Ishikawa (cell line): Measurements from ENCODE around the gene ATP2B2.

Experiments used
- CEBPB ChIP-seq: IDR thresholded peaks from 2 replicates; pipeline ENCODE4 v1.6.1; 2012
- CREB1 ChIP-seq: IDR thresholded peaks from 2 replicates; pipeline ENCODE4 v1.6.1; 2012; ENCODE audit warnings: low read depth
- EGR1 ChIP-seq: IDR thresholded peaks from 2 replicates; pipeline ENCODE4 v1.6.1; 2012
- EP300 ChIP-seq: IDR thresholded peaks from 2 replicates; pipeline ENCODE4 v1.6.1; 2012; ENCODE audit warnings: borderline replicate concordance
- FOXM1 ChIP-seq: IDR thresholded peaks from 2 replicates; pipeline ENCODE4 v1.6.1; 2012; ENCODE audit warnings: low read depth, borderline replicate concordance
- NFIC ChIP-seq: IDR thresholded peaks from 2 replicates; pipeline ENCODE4 v1.6.1; 2012
- RAD21 ChIP-seq: IDR thresholded peaks from 2 replicates; pipeline ENCODE4 v1.6.1; 2012; ENCODE audit warnings: low read depth
- TAF1 ChIP-seq: IDR thresholded peaks from 2 replicates; pipeline ENCODE4 v1.6.1; 2012; ENCODE audit warnings: low read depth, mild to moderate bottlenecking
- TCF12 ChIP-seq: IDR thresholded peaks from 2 replicates; pipeline ENCODE4 v1.6.1; 2012; ENCODE audit warnings: low read depth
- TEAD4 ChIP-seq: IDR thresholded peaks from 2 replicates; pipeline ENCODE4 v1.6.1; 2012
- YY1 ChIP-seq: IDR thresholded peaks from 2 replicates; pipeline ENCODE4 v1.6.1; 2012; ENCODE audit warnings: low read depth
- ZBTB7A ChIP-seq: IDR thresholded peaks from 2 replicates; pipeline ENCODE4 v1.6.1; 2012; ENCODE audit warnings: low read depth
- TF ChIP-seq, protein P1 (sequence below): IDR thresholded peaks from 2 replicates; pipeline ENCODE4 v1.6.1; 2012
- TF ChIP-seq, protein P2 (sequence below): IDR thresholded peaks from 2 replicates; pipeline ENCODE4 v1.6.1; 2012; ENCODE audit warnings: low read depth, mild to moderate bottlenecking
- TF ChIP-seq, protein P3 (sequence below): IDR thresholded peaks from 2 replicates; pipeline ENCODE4 v1.6.1; 2012

Gene ATP2B2

DNA sequence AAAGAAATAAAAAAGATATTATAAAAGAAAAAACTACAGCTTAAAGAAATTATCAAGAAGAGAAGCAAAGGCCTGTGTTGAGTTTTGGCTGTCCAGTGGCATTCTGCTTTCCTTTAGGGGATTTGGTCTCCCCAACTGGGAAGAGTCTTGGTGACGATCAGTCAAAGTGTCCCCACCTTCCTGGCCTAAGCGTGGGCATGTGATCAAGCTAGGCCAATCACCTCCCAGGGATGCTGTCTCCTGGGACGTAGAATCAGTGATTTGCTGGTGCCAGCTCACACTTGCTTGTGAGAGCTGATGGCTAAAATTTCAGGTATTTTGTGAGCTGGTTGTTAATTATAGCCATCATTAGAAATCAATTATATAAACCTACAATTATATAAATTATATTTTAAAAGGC, 69.5 kb downstream of the ATP2B2 start:
- TF ChIP-seq EGR1 = no peak
- TF ChIP-seq, protein P1, sequence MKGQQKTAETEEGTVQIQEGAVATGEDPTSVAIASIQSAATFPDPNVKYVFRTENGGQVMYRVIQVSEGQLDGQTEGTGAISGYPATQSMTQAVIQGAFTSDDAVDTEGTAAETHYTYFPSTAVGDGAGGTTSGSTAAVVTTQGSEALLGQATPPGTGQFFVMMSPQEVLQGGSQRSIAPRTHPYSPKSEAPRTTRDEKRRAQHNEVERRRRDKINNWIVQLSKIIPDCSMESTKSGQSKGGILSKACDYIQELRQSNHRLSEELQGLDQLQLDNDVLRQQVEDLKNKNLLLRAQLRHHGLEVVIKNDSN = peak; percentile 47

DNA sequence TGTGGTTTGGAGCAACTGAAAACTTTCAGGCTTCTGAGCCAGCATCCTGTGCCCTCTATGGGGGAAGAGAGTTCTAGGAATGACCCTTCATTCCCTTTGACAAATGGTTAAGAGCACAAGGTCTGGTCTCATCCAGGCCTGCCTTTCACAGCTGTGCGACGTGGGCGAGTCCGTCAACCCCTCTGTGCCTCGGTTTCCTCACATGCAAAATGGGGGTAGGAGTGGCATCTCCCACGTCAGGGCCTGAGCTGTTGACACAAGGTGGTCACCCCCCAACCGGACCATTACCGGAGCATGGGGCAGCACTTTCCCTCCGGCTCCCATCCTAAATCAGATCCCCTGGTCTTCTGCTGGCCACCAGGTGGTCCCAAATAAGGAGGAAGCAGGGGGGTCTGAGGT, 70.4 kb downstream of the ATP2B2 start:
- TF ChIP-seq TEAD4 (no peak), TCF12 (no peak), YY1 (no peak), CEBPB (no peak), ZBTB7A (no peak), RAD21 (no peak), EP300 (no peak), EGR1 (no peak), CREB1 (no peak), TAF1 (no peak), NFIC (no peak), FOXM1 (no peak)
- TF ChIP-seq, protein P2, sequence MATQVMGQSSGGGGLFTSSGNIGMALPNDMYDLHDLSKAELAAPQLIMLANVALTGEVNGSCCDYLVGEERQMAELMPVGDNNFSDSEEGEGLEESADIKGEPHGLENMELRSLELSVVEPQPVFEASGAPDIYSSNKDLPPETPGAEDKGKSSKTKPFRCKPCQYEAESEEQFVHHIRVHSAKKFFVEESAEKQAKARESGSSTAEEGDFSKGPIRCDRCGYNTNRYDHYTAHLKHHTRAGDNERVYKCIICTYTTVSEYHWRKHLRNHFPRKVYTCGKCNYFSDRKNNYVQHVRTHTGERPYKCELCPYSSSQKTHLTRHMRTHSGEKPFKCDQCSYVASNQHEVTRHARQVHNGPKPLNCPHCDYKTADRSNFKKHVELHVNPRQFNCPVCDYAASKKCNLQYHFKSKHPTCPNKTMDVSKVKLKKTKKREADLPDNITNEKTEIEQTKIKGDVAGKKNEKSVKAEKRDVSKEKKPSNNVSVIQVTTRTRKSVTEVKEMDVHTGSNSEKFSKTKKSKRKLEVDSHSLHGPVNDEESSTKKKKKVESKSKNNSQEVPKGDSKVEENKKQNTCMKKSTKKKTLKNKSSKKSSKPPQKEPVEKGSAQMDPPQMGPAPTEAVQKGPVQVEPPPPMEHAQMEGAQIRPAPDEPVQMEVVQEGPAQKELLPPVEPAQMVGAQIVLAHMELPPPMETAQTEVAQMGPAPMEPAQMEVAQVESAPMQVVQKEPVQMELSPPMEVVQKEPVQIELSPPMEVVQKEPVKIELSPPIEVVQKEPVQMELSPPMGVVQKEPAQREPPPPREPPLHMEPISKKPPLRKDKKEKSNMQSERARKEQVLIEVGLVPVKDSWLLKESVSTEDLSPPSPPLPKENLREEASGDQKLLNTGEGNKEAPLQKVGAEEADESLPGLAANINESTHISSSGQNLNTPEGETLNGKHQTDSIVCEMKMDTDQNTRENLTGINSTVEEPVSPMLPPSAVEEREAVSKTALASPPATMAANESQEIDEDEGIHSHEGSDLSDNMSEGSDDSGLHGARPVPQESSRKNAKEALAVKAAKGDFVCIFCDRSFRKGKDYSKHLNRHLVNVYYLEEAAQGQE = no peak
- TF ChIP-seq, protein P3, sequence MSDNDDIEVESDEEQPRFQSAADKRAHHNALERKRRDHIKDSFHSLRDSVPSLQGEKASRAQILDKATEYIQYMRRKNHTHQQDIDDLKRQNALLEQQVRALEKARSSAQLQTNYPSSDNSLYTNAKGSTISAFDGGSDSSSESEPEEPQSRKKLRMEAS = no peak
- TF ChIP-seq, protein P1 = no peak

DNA sequence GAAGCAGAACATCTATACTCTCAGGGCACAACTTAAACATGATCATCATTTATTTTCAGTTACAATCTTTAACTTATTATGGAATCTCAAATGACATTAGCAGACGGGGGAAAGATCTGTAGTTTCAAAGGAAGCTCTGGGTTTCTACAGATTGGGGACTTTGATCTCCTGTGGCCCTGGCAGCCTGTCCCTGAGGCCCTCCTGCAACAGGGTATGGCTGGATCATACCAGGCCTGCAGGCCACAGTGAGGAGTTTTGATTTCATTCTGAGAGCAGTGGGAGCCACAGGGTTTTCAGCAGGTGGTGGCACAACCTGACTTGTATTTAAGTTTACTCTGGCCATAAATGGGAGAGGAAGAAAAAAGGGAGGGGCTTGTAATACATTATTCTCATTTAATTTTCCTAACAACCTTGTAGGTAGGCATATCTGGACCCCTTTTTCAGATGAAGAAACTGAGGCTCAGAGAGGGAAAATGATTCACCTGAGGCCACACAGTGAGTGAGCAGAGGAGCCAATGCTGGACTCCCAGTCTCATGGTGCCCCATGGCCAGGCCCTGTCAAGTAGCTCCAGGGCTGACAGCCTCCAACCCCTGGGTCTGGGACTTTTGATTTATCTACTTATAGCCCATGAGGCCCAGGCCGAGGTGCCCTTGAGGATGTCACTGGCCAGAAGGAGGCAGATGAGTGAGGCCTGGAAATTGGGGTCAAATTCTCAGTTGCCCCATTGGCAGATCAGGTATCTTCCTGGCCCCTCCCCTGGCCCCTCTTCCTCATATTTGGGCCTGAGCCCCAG, 71.0 kb downstream of the ATP2B2 start:
- no peak for TF ChIP-seq CREB1
- TF ChIP-seq TEAD4 = no peak
- TF ChIP-seq ZBTB7A = no peak
- TF ChIP-seq CEBPB = no peak
- TF ChIP-seq, protein P3 = no peak
- no peak for TF ChIP-seq YY1
- TF ChIP-seq RAD21 = no peak
- no peak for TF ChIP-seq EGR1
- TF ChIP-seq, protein P1 = no peak
- no peak for TF ChIP-seq FOXM1
- TF ChIP-seq NFIC = no peak
- TF ChIP-seq TAF1 = no peak
- TF ChIP-seq, protein P2 = no peak
- no peak for TF ChIP-seq TCF12
- TF ChIP-seq EP300 = no peak

DNA sequence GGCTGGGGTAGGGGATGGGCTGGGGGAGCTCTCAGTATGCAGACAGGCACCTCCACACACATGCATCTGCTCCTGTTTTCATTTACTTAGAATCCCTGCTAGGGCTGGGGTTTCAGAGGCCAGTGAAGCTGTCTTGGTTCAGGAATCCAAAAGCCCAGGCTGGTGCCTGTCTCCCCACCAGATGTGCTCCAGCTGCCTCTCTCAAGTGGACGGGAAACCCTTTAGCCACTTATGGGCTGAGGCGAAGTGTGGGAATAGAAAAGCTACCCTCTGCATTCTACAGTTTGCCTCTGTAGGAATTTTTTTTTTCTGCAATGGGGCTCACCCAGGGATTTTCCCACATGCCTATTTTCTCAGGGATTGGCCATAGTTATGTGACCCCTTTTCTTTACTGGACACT, 72.5 kb downstream of the ATP2B2 start:
- TF ChIP-seq EP300 (no peak), TAF1 (no peak), TEAD4 (no peak), RAD21 (no peak)
- TF ChIP-seq, protein P3 = no peak

DNA sequence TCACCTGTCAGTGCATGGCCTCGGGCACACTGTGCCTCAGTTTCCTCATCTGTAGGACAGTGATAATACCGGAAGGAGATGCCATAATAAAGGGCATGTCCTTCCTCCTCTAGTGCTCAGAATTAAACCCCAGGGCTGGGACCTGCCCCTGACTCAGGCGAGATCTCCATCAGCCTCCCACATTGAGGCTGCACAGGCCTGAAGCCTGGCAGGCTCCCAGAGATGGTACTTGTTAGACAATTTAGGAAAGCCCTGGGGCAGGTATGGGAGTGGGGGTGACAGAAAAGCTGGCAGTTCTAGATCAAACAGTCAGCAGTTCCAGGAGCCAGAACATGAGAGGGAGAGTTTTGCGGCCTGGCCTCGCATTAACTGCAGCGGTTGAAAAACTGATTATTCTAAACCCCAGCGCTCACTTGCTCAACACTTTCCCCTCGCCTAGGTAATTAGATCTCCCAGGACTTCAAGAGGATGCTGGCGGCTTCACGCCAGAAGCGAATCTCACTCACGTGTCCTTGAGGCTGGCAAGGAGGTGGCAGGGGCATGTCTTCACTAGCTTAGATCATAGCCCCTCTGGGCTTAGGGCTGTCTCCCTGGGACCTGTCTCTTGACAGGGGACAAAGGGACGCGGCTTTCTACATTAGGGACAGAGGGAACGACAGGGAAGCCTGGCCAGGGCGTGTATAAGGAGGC, 73.1 kb downstream of the ATP2B2 start:
- TF ChIP-seq TCF12 (no peak), EP300 (no peak), EGR1 (no peak), CREB1 (no peak), YY1 (no peak), TAF1 (no peak), ZBTB7A (no peak), CEBPB (no peak), NFIC (no peak), FOXM1 (no peak), TEAD4 (no peak), RAD21 (no peak)
- TF ChIP-seq, protein P3 = no peak
- TF ChIP-seq, protein P1 = no peak
- TF ChIP-seq, protein P2 = no peak
